H9 (cell line): ENCODE data around the gene ZCCHC3. TPM values are rescaled to one million over a fixed set of nuclear protein-coding genes. Genes with fewer than 3 reads are reported as not detected.

Experiments
- DNase-seq: peaks from one replicate; pipeline ENCODE4 v3.0.0-alpha.2; 2017
- H2AFZ ChIP-seq: one replicate; pipeline ENCODE4 v1.6.1; 2013; ENCODE audit warnings: mild to moderate bottlenecking, low read length, control low read depth, moderate library complexity
- H2AK5ac ChIP-seq: 2 replicates; pipeline ENCODE4 v1.6.1; 2013; ENCODE audit warnings: low read length, control low read depth, mixed read lengths; ENCODE audit not compliant: insufficient read length
- H2BK120ac ChIP-seq: one replicate; pipeline ENCODE4 v1.6.1; 2013; ENCODE audit warnings: low read depth, mild to moderate bottlenecking, low read length, control low read depth, inconsistent platforms; ENCODE audit not compliant: poor library complexity, severe bottlenecking
- H2BK12ac ChIP-seq: 2 replicates; pipeline ENCODE4 v1.6.1; 2013; ENCODE audit warnings: low read length, control low read depth, mixed read lengths, low read depth; ENCODE audit not compliant: insufficient read length
- H2BK15ac ChIP-seq: 2 replicates; pipeline ENCODE4 v1.6.1; 2013; ENCODE audit warnings: low read depth, low read length, control low read depth
- H2BK20ac ChIP-seq: one replicate; pipeline ENCODE4 v1.6.1; 2013; ENCODE audit warnings: low read depth, mild to moderate bottlenecking, low read length, control low read depth, inconsistent platforms; ENCODE audit not compliant: poor library complexity, severe bottlenecking
- H2BK5ac ChIP-seq: 2 replicates; pipeline ENCODE4 v1.6.1; 2013; ENCODE audit warnings: low read length, control low read depth, mixed read lengths; ENCODE audit not compliant: insufficient read length
- H3K14ac ChIP-seq: 2 replicates; pipeline ENCODE4 v1.6.1; 2013; ENCODE audit warnings: low read length, control low read depth; ENCODE audit not compliant: insufficient read depth
- H3K18ac ChIP-seq: 2 replicates; pipeline ENCODE4 v1.6.1; 2013; ENCODE audit warnings: low read depth, mild to moderate bottlenecking, mixed read lengths, low read length, control low read depth; ENCODE audit not compliant: insufficient read length
- H3K23ac ChIP-seq: 2 replicates; pipeline ENCODE4 v1.6.1; 2013; ENCODE audit warnings: low read length, control low read depth, mixed read lengths, low read depth; ENCODE audit not compliant: insufficient read length
- H3K23me2 ChIP-seq: 2 replicates; pipeline ENCODE4 v1.6.1; 2013; ENCODE audit warnings: low read depth, mild to moderate bottlenecking, mixed read lengths, low read length, control low read depth; ENCODE audit not compliant: insufficient read length, poor library complexity, severe bottlenecking
- H3K27ac ChIP-seq: 2 replicates; pipeline ENCODE4 v1.5.1; 2013; ENCODE audit warnings: low read length, control low read depth, mixed read lengths, low read depth; ENCODE audit not compliant: insufficient read length
- H3K27me3 ChIP-seq: 2 replicates; pipeline ENCODE4 v1.6.1; 2013; ENCODE audit warnings: low read length, control low read depth, inconsistent platforms; ENCODE audit not compliant: insufficient read depth
- H3K4ac ChIP-seq: 2 replicates; pipeline ENCODE4 v1.6.1; 2013; ENCODE audit warnings: low read depth, mild to moderate bottlenecking, control low read depth, inconsistent platforms, low read length, moderate library complexity
- H3K4me1 ChIP-seq: 2 replicates; pipeline ENCODE4 v1.6.1; 2013; ENCODE audit warnings: low read length, control low read depth, inconsistent platforms; ENCODE audit not compliant: insufficient read depth
- H3K4me2 ChIP-seq: 2 replicates; pipeline ENCODE4 v1.6.1; 2013; ENCODE audit warnings: low read length, control low read depth, mixed read lengths; ENCODE audit not compliant: insufficient read length, insufficient read depth
- H3K56ac ChIP-seq: 2 replicates; pipeline ENCODE4 v1.6.1; 2013; ENCODE audit warnings: low read depth, mild to moderate bottlenecking, mixed read lengths, low read length, control low read depth; ENCODE audit not compliant: insufficient read length
- H3K79me1 ChIP-seq: 2 replicates; pipeline ENCODE4 v1.6.1; 2013; ENCODE audit warnings: low read depth, mild to moderate bottlenecking, moderate library complexity, low read length, control low read depth, inconsistent platforms; ENCODE audit not compliant: insufficient read depth, poor library complexity, severe bottlenecking
- H3K79me2 ChIP-seq: 2 replicates; pipeline ENCODE4 v1.6.1; 2013; ENCODE audit warnings: low read length, control low read depth, inconsistent platforms; ENCODE audit not compliant: insufficient read depth
- H3K9ac ChIP-seq: 2 replicates; pipeline ENCODE4 v1.6.1; 2013; ENCODE audit warnings: low read length, control low read depth, mixed read lengths; ENCODE audit not compliant: insufficient read length; ENCODE audit errors: extremely low read depth
- H3K9me3 ChIP-seq: one replicate; pipeline ENCODE4 v1.6.1; 2013; ENCODE audit warnings: low read depth, low read length, inconsistent platforms; ENCODE audit not compliant: control insufficient read depth
- H3T11ph ChIP-seq: one replicate; pipeline ENCODE4 v1.6.1; 2013; ENCODE audit warnings: mild to moderate bottlenecking, low read length, control low read depth, inconsistent platforms
- H4K20me1 ChIP-seq: one replicate; pipeline ENCODE4 v1.6.1; 2013; ENCODE audit not compliant: control insufficient read depth, insufficient read length, insufficient read depth
- H4K5ac ChIP-seq: 2 replicates; pipeline ENCODE4 v1.6.1; 2013; ENCODE audit warnings: low read depth, mild to moderate bottlenecking, mixed read lengths, low read length, control low read depth; ENCODE audit not compliant: insufficient read length
- H4K8ac ChIP-seq: replicated peaks from 2 replicates; pipeline ENCODE4 v1.6.1; 2013; ENCODE audit warnings: low read length, control low read depth, mixed read lengths, low read depth; ENCODE audit not compliant: insufficient read length
- H4K91ac ChIP-seq: 2 replicates; pipeline ENCODE4 v1.6.1; 2013; ENCODE audit warnings: low read depth, mild to moderate bottlenecking, moderate library complexity, mixed read lengths, low read length, control low read depth; ENCODE audit not compliant: insufficient read length
- H3K27ac Mint-ChIP-seq, 3 experiments: 2 replicates in 2 of 3; 3 replicates in 1 of 3; pipeline ENCODE4 v1.8.0; 2020 to 2021; ENCODE audit warnings: mixed read lengths in 3 of 3, mild to moderate bottlenecking in 1 of 3, moderate library complexity in 1 of 3
- H3K27me3 Mint-ChIP-seq: 2 replicates; pipeline ENCODE4 v1.8.0; 2021; ENCODE audit warnings: low read depth, mild to moderate bottlenecking, moderate library complexity, mixed read lengths
- H3K36me3 Mint-ChIP-seq, 3 experiments: 2 replicates in 2 of 3; 3 replicates in 1 of 3; pipeline ENCODE4 v1.8.0; 2020 to 2021; ENCODE audit warnings: low read depth in 3 of 3, mixed read lengths in 3 of 3; ENCODE audit not compliant: insufficient read depth in 1 of 3
- H3K4me1 Mint-ChIP-seq, 2 experiments: 2 replicates each; pipeline ENCODE4 v1.8.0; 2020; ENCODE audit warnings: mixed read lengths in 2 of 2
- H3K4me3 Mint-ChIP-seq, 2 experiments: 2 replicates in 1 of 2; 3 replicates in 1 of 2; pipeline ENCODE4 v1.8.0; 2020 to 2021; ENCODE audit warnings: mild to moderate bottlenecking in 2 of 2, mixed read lengths in 2 of 2, moderate library complexity in 1 of 2
- H3K9me3 Mint-ChIP-seq, 2 experiments: 2 replicates in 1 of 2; 3 replicates in 1 of 2; pipeline ENCODE4 v1.8.0; 2020; ENCODE audit warnings: mild to moderate bottlenecking in 2 of 2, mixed read lengths in 2 of 2, moderate library complexity in 1 of 2
- WGBS: extraction: QIAGEN DNeasy Blood & Tissue Kit; methylation state at CpG from one replicate; pipeline ENCODE4 v1.1.7; 2013; ENCODE audit warnings: missing lambda C conversion rate, low lambda C conversion rate, mixed read lengths; ENCODE audit not compliant: insufficient read length; ENCODE audit errors: extremely low coverage; 5-methylcytosine and 5-hydroxymethylcytosine counted together
- total RNA-seq: library from RNA; stranded (reverse); gene quantifications from 2 replicates; pipeline ENCODE4 v1.2.1, GENCODE V29; 2021
- TF ChIP-seq, protein P1 (sequence below): fragments of 200-600 bp; sonication (generic); conservative IDR thresholded peaks from 3 replicates; pipeline ENCODE4 v1.8.0; 2021; ENCODE audit warnings: antibody characterized with exemption, mild to moderate bottlenecking

ZCCHC3 gene
- total RNA-seq, 1 experiment from 2014 or later = 41.3 TPM

DNA sequence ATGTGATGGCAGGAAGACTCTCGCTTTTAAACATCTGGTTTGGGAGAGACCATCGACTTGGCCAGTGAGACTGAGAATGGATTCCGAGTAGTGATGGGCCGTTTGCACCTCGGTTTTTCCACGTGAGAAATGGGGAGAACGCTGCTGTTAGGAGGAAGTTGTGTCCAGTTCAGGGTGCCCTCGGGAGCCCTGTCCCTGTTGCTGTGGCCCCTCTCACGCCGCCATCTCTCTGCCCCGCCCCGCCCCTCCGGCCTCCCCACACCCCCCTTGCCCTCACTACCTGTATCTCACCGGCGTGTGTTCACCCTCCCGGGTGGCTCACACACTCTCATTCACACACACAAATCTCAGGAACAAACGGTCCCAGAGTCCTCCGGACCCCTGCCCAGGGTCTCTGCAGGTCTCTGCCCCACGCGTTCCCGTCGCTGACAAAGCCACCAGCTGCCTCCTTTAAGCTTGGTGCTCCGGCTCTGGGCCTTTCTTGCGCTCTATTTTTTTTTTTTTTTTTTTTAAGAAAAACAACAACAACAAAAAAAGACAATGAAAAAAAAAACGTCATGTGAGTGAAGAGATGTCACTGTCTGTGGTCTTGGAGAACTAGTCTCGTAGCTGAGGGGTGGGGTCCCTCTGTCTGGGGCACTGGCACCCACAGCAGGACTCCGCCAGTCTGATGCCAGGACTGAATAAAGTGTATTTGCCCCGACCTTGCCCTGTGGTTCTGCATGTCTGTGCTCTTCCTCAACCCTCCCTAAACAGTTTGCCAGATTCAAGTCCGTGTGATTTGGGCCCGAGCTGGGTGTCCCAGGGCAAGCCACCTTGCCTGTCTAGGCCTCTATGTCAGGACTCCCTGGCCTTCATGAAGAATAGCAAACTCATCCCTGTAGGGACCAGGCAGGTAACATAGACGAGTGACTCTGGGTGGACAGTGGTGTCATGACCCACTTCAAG, 30.9 kb downstream of the ZCCHC3 start:
- Histone ChIP-seq H4K5ac (no peak overlapping the region), H3K9ac (peak overlapping the region; percentile 35), H2BK120ac (no peak overlapping the region), H3K14ac (no peak overlapping the region), H3K27ac (no peak overlapping the region), H3K27me3 (0 out of 2 replicates have a peak, but pooled peaks cover 2% of the 10 kb centered on the region), H3K4ac (no peak overlapping the region), H2AK5ac (no peak overlapping the region), H3K9me3 (no peaks in the 10 kb centered on the region), H3K56ac (no peak overlapping the region), H2BK20ac (no peak overlapping the region), H3T11ph (no peak overlapping the region), H3K79me2 (peaks cover 9% of the 10 kb centered on the region; the same call in 1 of the 2 replicates), H3K79me1 (no peaks in the 10 kb centered on the region), H3K4me1 (peaks cover 2% of the 10 kb centered on the region; the same call in 1 of the 2 replicates), H2AFZ (no peak overlapping the region), H2BK12ac (no peak overlapping the region), H3K4me2 (peak overlapping the region; percentile 64), H3K23me2 (peaks cover 16% of the 10 kb centered on the region), H2BK5ac (no peak overlapping the region), H4K91ac (no peak overlapping the region), H4K20me1 (peaks cover 2% of the 10 kb centered on the region), H2BK15ac (no peak overlapping the region), H3K23ac (no peak overlapping the region), H4K8ac (no peak overlapping the region), H3K18ac (no peak overlapping the region)
- TF ChIP-seq, protein P1, sequence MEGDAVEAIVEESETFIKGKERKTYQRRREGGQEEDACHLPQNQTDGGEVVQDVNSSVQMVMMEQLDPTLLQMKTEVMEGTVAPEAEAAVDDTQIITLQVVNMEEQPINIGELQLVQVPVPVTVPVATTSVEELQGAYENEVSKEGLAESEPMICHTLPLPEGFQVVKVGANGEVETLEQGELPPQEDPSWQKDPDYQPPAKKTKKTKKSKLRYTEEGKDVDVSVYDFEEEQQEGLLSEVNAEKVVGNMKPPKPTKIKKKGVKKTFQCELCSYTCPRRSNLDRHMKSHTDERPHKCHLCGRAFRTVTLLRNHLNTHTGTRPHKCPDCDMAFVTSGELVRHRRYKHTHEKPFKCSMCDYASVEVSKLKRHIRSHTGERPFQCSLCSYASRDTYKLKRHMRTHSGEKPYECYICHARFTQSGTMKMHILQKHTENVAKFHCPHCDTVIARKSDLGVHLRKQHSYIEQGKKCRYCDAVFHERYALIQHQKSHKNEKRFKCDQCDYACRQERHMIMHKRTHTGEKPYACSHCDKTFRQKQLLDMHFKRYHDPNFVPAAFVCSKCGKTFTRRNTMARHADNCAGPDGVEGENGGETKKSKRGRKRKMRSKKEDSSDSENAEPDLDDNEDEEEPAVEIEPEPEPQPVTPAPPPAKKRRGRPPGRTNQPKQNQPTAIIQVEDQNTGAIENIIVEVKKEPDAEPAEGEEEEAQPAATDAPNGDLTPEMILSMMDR = no peak
- DNase-seq = no peak
- H3K27me3 Mint-ChIP-seq = peaks cover 11% of the 10 kb centered on the region
- H3K4me3 Mint-ChIP-seq = peak overlapping the region; percentile 87 to 88
- peaks cover 35 to 38% of the 10 kb centered on the region in 2 experiments for H3K4me1 Mint-ChIP-seq
- H3K9me3 Mint-ChIP-seq = peaks cover 0 to 2% of the 10 kb centered on the region in 2 experiments; a peak in 1 of 5 replicates
- H3K36me3 Mint-ChIP-seq = peaks cover 16 to 22% (median 21%) of the 10 kb centered on the region in 3 experiments; a peak in 6 of 7 replicates
- peak overlapping the region in 1 of 3 experiments; percentile 65; a peak in 1 of 7 replicates for H3K27ac Mint-ChIP-seq
- no CpG with 5 or more reads among the region's 31 CpGs for WGBS
